Thyroid gland (tissue), 4 donors: ENCODE data around the gene FAM168B. TPM values are rescaled to one million over a fixed set of nuclear protein-coding genes. Genes with fewer than 3 reads are reported as not detected.

ENCODE experiments used
- DNase-seq, 2 donors: peaks; one replicate each; pipeline ENCODE4 v3.0.0-alpha.2; 2019
- H3K27ac ChIP-seq, 3 donors: fragments of 200-600 bp; sonication (generic); 1 replicate in 2 of 3; 2 replicates in 1 of 3; pipeline ENCODE4 v1.5.1; 2016 to 2019; ENCODE audit warnings: mild to moderate bottlenecking in 1 of 3, moderate library complexity in 1 of 3
- H3K27me3 ChIP-seq: fragments of 200-600 bp; sonication (generic); one replicate; pipeline ENCODE4 v1.5.1; 2019
- H3K36me3 ChIP-seq, 2 donors: fragments of 200-600 bp; sonication (generic); one replicate each; pipeline ENCODE4 v1.5.1; 2016 to 2019
- H3K4me1 ChIP-seq, 2 donors: fragments of 200-600 bp; sonication (generic); one replicate each; pipeline ENCODE4 v1.5.1; 2017 to 2019
- H3K4me3 ChIP-seq, 3 donors: fragments of 200-600 bp; sonication (generic); replicated peaks in 1 of 3; 1 replicate in 2 of 3; 2 replicates in 1 of 3; pipeline ENCODE4 v1.5.1; 2016; ENCODE audit warnings: mild to moderate bottlenecking in 1 of 3
- H3K9me3 ChIP-seq: fragments of 200-600 bp; sonication (generic); one replicate; pipeline ENCODE4 v1.5.1; 2017
- CTCF ChIP-seq, 6 experiments: fragments of 200-600 bp in 3 of 6; fragments of 450-650 bp in 3 of 6; sonication (generic) in 3 of 6; IDR thresholded peaks; one replicate each; pipeline ENCODE4 v1.5.1; 2016 to 2019; ENCODE audit warnings: antibody characterized with exemption in 6 of 6, mild to moderate bottlenecking in 2 of 6, inconsistent platforms in 1 of 6, moderate library complexity in 1 of 6
- POLR2A ChIP-seq, 2 donors: fragments of 450-650 bp; IDR thresholded peaks; one replicate each; pipeline ENCODE4 v1.6.1; 2017; ENCODE audit warnings: antibody characterized with exemption in 2 of 2, mild to moderate bottlenecking in 2 of 2, moderate library complexity in 1 of 2
- WGBS, 2 donors: methylation state at CpG; one replicate each; pipeline ENCODE4 v1.1.5; 2017; 5-methylcytosine and 5-hydroxymethylcytosine counted together
- intact Hi-C: fragments of 100-400 bp; cut with DNase I; formaldehyde crosslinking; loops from one replicate; pipeline ENCODE4 v1.15.1; 2023
- total RNA-seq, 4 donors: library from RNA; depleted of rRNA; stranded (reverse); fragments of >200 nt; gene quantifications; one replicate each; pipeline ENCODE4 v1.2.3, GENCODE V29; 2016

The FAM168B gene
- total RNA-seq, 4 donors from 2014 or later, result 110 to 156 (median 146) TPM

GRCh38 chr2:131046028-131046917, 47.0 kb downstream of the FAM168B start:
- H3K36me3 ChIP-seq, result peaks cover 19 to 27% of the 10 kb centered on the region in 2 donors
- H3K4me3 ChIP-seq, result no peak overlapping the region
- WGBS, 2 donors, result 83 to 86% methylated on average over 28 to 30 of the region's 32 CpGs
- peak in 1 of 2 donors; percentile 59 for DNase-seq
- no peaks in the 10 kb centered on the region for H3K27me3 ChIP-seq
- intact Hi-C loops, result no loop called here
- no peaks in the 10 kb centered on the region for H3K9me3 ChIP-seq
- no peak overlapping the region for H3K27ac ChIP-seq
- H3K4me1 ChIP-seq, result peaks cover 0 to 20% of the 10 kb centered on the region in 2 donors
- TF ChIP-seq POLR2A (IDR thresholded peaks at IDR 0.05) (no peak), CTCF (IDR thresholded peaks at IDR 0.05) (no peak)

GRCh38 chr2:131045286-131046027, 47.8 kb downstream of the FAM168B start:
- Histone ChIP-seq H3K36me3 (peaks cover 10 to 21% of the 10 kb centered on the region in 2 donors), H3K9me3 (no peaks in the 10 kb centered on the region), H3K4me3 (no peak overlapping the region), H3K4me1 (peaks cover 0 to 27% of the 10 kb centered on the region in 2 donors), H3K27me3 (no peaks in the 10 kb centered on the region), H3K27ac (no peak overlapping the region)
- no peak for DNase-seq
- intact Hi-C loops, result no loop called here
- TF ChIP-seq POLR2A (IDR thresholded peaks at IDR 0.05) (no peak), CTCF (IDR thresholded peaks at IDR 0.05) (no peak)
- WGBS, 2 donors, result 91 to 92% methylated on average over 4 to 6 of the region's 8 CpGs

- intact Hi-C loops, result no loop called here
- no peak overlapping the region for H3K27ac ChIP-seq
- TF ChIP-seq POLR2A (IDR thresholded peaks at IDR 0.05) (no peak), CTCF (IDR thresholded peaks at IDR 0.05) (no peak)
- DNase-seq, result no peak
- H3K4me1 ChIP-seq, result peaks cover 0 to 34% of the 10 kb centered on the region in 2 donors
- WGBS, 2 donors, result 91 to 96% methylated on average over 10 to 11 of the region's 11 CpGs
- no peak overlapping the region for H3K4me3 ChIP-seq
- H3K9me3 ChIP-seq, result no peaks in the 10 kb centered on the region
- H3K27me3 ChIP-seq, result no peaks in the 10 kb centered on the region
- peaks cover 8 to 14% of the 10 kb centered on the region in 2 donors for H3K36me3 ChIP-seq
These were observed 48.5 kb downstream of the FAM168B start for GRCh38 chr2:131044757-131045150.

- peaks cover 3 to 8% of the 10 kb centered on the region in 2 donors for H3K36me3 ChIP-seq
These were observed 49.0 kb downstream of the FAM168B start for GRCh38 chr2:131044075-131044756.

More at GRCh38 chr2:131044075-131044756, 49.0 kb downstream of the FAM168B start:
- Histone ChIP-seq H3K4me1 (peaks cover 0 to 39% of the 10 kb centered on the region in 2 donors), H3K27me3 (no peaks in the 10 kb centered on the region), H3K9me3 (no peaks in the 10 kb centered on the region), H3K4me3 (no peak overlapping the region), H3K27ac (no peak overlapping the region)
- 92 to 95% methylated on average over 8 to 9 of the region's 24 CpGs for WGBS, 2 donors
- no peak for DNase-seq
- TF ChIP-seq CTCF (IDR thresholded peaks at IDR 0.05) (no peak), POLR2A (IDR thresholded peaks at IDR 0.05) (no peak)
- intact Hi-C loops, result no loop called here
